ENCODE results near the gene GULP1. TPM values are rescaled to one million over a fixed set of nuclear protein-coding genes. Genes with fewer than 3 reads are reported as not detected.

The GULP1 gene
- total and polyA plus RNA-seq, 2 of the 4 experiments (the other 2 are of a cell fraction), result 24.4 to 40.1 TPM

- in situ Hi-C loops (cut with MboI; ENCODE audit: low sequenced_read_pairs), result no loop called here
- Histone ChIP-seq H3K27ac (ENCODE audit: insufficient read depth, low read length) (no peak overlapping the region), H3K4me2 (ENCODE audit: low read depth, low read length) (peak overlapping the region; percentile 26; the same call in 1 of the 2 replicates), H3K56ac (ENCODE audit: extremely low read depth, insufficient read depth, low read length) (no peak overlapping the region), H3K27me3 (ENCODE audit: control insufficient read depth, insufficient read depth, low read length) (no peaks in the 10 kb centered on the region), H2BK120ac (ENCODE audit: low read depth, low read length) (peak overlapping the region; percentile 42), H2AK5ac (ENCODE audit: low read depth, low read length) (peak overlapping the region; percentile 59; the same call in 1 of the 2 replicates), H3K4me1 (ENCODE audit: control insufficient read depth, insufficient read depth, low read length) (no peaks in the 10 kb centered on the region), H3K9me1 (ENCODE audit: insufficient read depth, low read length) (no peaks in the 10 kb centered on the region), H3K9me3 (ENCODE audit: control insufficient read depth, insufficient read depth, low read length) (0 out of 2 replicates have a peak, but pooled peaks cover 2% of the 10 kb centered on the region), H4K5ac (ENCODE audit: low read depth, low read length) (peak overlapping the region; percentile 30; the same call in 1 of the 2 replicates), H3K18ac (ENCODE audit: low read depth, low read length) (peak overlapping the region; percentile 16; the same call in 1 of the 2 replicates), H2BK20ac (ENCODE audit: low read depth, low read length) (peak overlapping the region; percentile 70; the same call in 1 of the 2 replicates), H3K36me3 (ENCODE audit: control insufficient read depth, insufficient read depth, low read length) (no peaks in the 10 kb centered on the region), H2BK15ac (ENCODE audit: low read depth, low read length) (no peak overlapping the region), H2AFZ (replicated peaks; ENCODE audit: low read length, poor library complexity) (no peak overlapping the region), H4K91ac (ENCODE audit: insufficient read depth, low read depth, low read length) (no peak overlapping the region), H4K20me1 (ENCODE audit: insufficient read depth, low read length) (no peaks in the 10 kb centered on the region), H3K79me1 (ENCODE audit: low read depth in 1 of 2, low read length in 2 of 2) (peaks cover 12 to 36% of the 10 kb centered on the region in 2 experiments), H3K23ac (ENCODE audit: low read depth, low read length) (0 out of 2 replicates have a peak overlapping the region, but pooled peaks have one; percentile 89), H3K9ac (ENCODE audit: low read depth, low read length) (no peak overlapping the region), H3K4ac (ENCODE audit: low read depth, low read length) (peak overlapping the region; percentile 25; the same call in 1 of the 2 replicates), H3K4me3 (ENCODE audit: insufficient read depth, low read depth, low read length) (no peak overlapping the region), H3K14ac (replicated peaks; ENCODE audit: low read depth, low read length) (peak overlapping the region; percentile 78), H4K8ac (ENCODE audit: low read depth in 2 of 2, low read length in 2 of 2) (peak overlapping the region in 1 of 2 experiments; percentile 66; a peak in 2 of 4 replicates), H2BK5ac (ENCODE audit: low read depth, low read length, poor library complexity, severe bottlenecking) (peak overlapping the region; percentile 57), H2AK9ac (replicated peaks; ENCODE audit: low read depth, low read length, poor library complexity) (no peak overlapping the region)
- TF ChIP-seq USF2 (IDR thresholded peaks at IDR 0.05; ENCODE audit: low read depth, low read length) (no peak), CHD1 (IDR thresholded peaks at IDR 0.05; ENCODE audit: low read depth, low read length) (no peak)
- no TSS peak for BruUV-seq (replicated peaks)
- ATAC-seq (ENCODE audit: low read depth), result no peak
- ChIA-PET CTCF (no interaction called here), POLR2A (ENCODE audit: unreplicated experiment) (no interaction called here)
- intact Hi-C loops (cut with micrococcal nuclease), result no loop called here
- no peak for DNase-seq
- dilution Hi-C loops (cut with HindIII; ENCODE audit: low sequenced_read_pairs, unreplicated experiment), result no loop called here
These were observed 124.7 kb downstream of the GULP1 start for GRCh38 chr2:188416367-188416766.
